K562 (cell line): ENCODE data around the gene SFXN3. TPM values are rescaled to one million over a fixed set of nuclear protein-coding genes. Genes with fewer than 3 reads are reported as not detected.

Source experiments
- BCOR ChIP-seq: fragments of 450-650 bp; IDR thresholded peaks from 2 replicates; pipeline ENCODE4 v1.6.1; 2016
- E2F8 ChIP-seq: fragments of 450-650 bp; IDR thresholded peaks from 2 replicates; pipeline ENCODE4 v1.7.1; 2018; ENCODE audit warnings: mild to moderate bottlenecking, low read depth; ENCODE audit not compliant: partially characterized antibody
- EHMT2 ChIP-seq: fragments of 450-650 bp; IDR thresholded peaks from 2 replicates; pipeline ENCODE4 v1.6.1; 2018; ENCODE audit warnings: antibody characterized with exemption
- ETV5 ChIP-seq: sonication (generic); formaldehyde crosslinking; IDR thresholded peaks from 2 replicates; pipeline ENCODE4 v1.4.0; 2020; ENCODE audit warnings: low read depth, mild to moderate bottlenecking, missing genetic modification reagents
- KDM2B ChIP-seq: fragments of 250-450 bp; sonication (Bioruptor Pico); IDR thresholded peaks from 2 replicates; pipeline ENCODE4 v1.8.0; 2021; ENCODE audit warnings: mild to moderate bottlenecking, moderate library complexity
- MECOM ChIP-seq: fragments of 250-450 bp; sonication (Bioruptor Pico); IDR thresholded peaks from 2 replicates; pipeline ENCODE4 v1.8.0; 2022; ENCODE audit warnings: inconsistent platforms
- MYBL2 ChIP-seq, 2 experiments: fragments of 450-650 bp in 1 of 2; sonication (generic) in 1 of 2; formaldehyde crosslinking in 1 of 2; IDR thresholded peaks; 2 replicates each; pipeline versions ENCODE4 v1.6.1 to v1.8.1; 2017 to 2022; ENCODE audit warnings: borderline replicate concordance in 1 of 2, inconsistent platforms in 1 of 2, low read depth in 1 of 2, mild to moderate bottlenecking in 1 of 2, missing genetic modification reagents in 1 of 2, moderate library complexity in 1 of 2
- NFYB ChIP-seq: IDR thresholded peaks from 2 replicates; pipeline ENCODE4 v1.6.1; 2011; ENCODE audit warnings: mild to moderate bottlenecking, moderate library complexity; ENCODE audit not compliant: insufficient read length; ENCODE audit errors: extremely low read depth
- SLC30A9 ChIP-seq: fragments of 250-450 bp; sonication (Bioruptor Pico); IDR thresholded peaks from 2 replicates; pipeline ENCODE4 v1.8.0; 2022; ENCODE audit warnings: mild to moderate bottlenecking, moderate library complexity
- SP1 ChIP-seq: sonication (generic); formaldehyde crosslinking; IDR thresholded peaks from 2 replicates; pipeline ENCODE4 v1.8.1; 2022; ENCODE audit warnings: mild to moderate bottlenecking, missing genetic modification reagents
- SREBF1 ChIP-seq: fragments of 150-350 bp; IDR thresholded peaks from 2 replicates; pipeline ENCODE4 v1.6.1; 2014; ENCODE audit warnings: antibody characterized with exemption, low read depth, low read length, borderline replicate concordance
- STAT5B ChIP-seq: fragments of 250-450 bp; sonication (Bioruptor Pico); IDR thresholded peaks from 2 replicates; pipeline ENCODE4 v1.8.0; 2021; ENCODE audit warnings: mild to moderate bottlenecking, inconsistent platforms
- ZMIZ1 ChIP-seq, 2 experiments: fragments of 150-350 bp in 1 of 2; IDR thresholded peaks; 2 replicates each; pipeline ENCODE4 v1.6.1; 2012 to 2016; ENCODE audit warnings: low read depth in 2 of 2, low read length in 2 of 2, mild to moderate bottlenecking in 1 of 2, moderate library complexity in 1 of 2
- ZSCAN32 ChIP-seq: fragments of 450-650 bp; formaldehyde crosslinking; IDR thresholded peaks from 2 replicates; pipeline ENCODE4 v1.4.0; 2020; ENCODE audit warnings: mild to moderate bottlenecking, moderate library complexity
- polyA plus RNA-seq, 8 experiments: library from polyadenylated mRNA; depleted of rRNA in 4 of 8; stranded (reverse) in 5 of 8; unstranded in 3 of 8; fragments of >200 nt; fragmentation: Nextera tagmentation in 2 of 8; fragmentation: Illumina TruSeq in 1 of 8; extraction: Ambion mirVana in 2 of 8; extraction: Trizol in 1 of 8; gene quantifications; 2 replicates each; pipeline versions ENCODE4 v1.2.1 to v1.2.3, GENCODE V29; 2011 to 2014; ENCODE audit warnings: inconsistent platforms in 1 of 8, missing spikeins in 1 of 8
- total RNA-seq, 7 experiments: library from RNA; depleted of rRNA in 6 of 7; stranded (reverse); fragments of >200 nt in 6 of 7; fragmentation: Illumina TruSeq in 2 of 7; extraction: Trizol in 2 of 7; gene quantifications; 2 replicates each; pipeline versions ENCODE4 v1.2.1 to v1.2.3, GENCODE V29; 2011 to 2021; ENCODE audit warnings: low replicate concordance in 1 of 7
- TF ChIP-seq, protein P1 (sequence below): fragments of 450-650 bp; IDR thresholded peaks from 2 replicates; pipeline ENCODE4 v1.6.1; 2017; ENCODE audit warnings: antibody characterized with exemption
- TF ChIP-seq, protein P2 (sequence below): sonication (generic); formaldehyde crosslinking; IDR thresholded peaks from 2 replicates; pipeline ENCODE4 v1.4.0; 2020; ENCODE audit warnings: mild to moderate bottlenecking, missing genetic modification reagents

The SFXN3 gene
- total and polyA plus RNA-seq, 9 of the 15 experiments (the other 6 are each of a cell fraction or from before 2014, with no cell fraction given), result 0.24 to 4.6 (median 0.86) TPM

- TF ChIP-seq E2F8, result no peak
- no peak for TF ChIP-seq SREBF1
- no peak for TF ChIP-seq MYBL2 (IDR thresholded peaks at IDR 0.05; ENCODE audit: low read depth)
- TF ChIP-seq MYBL2 (CRISPR knock-in tag; IDR thresholded peaks at IDR 0.05; ENCODE audit: borderline replicate concordance), result no peak
- no peak for TF ChIP-seq ZMIZ1 (IDR thresholded peaks at IDR 0.05; ENCODE audit: low read depth in 2 of 2, low read length in 2 of 2)
- TF ChIP-seq, protein P1, sequence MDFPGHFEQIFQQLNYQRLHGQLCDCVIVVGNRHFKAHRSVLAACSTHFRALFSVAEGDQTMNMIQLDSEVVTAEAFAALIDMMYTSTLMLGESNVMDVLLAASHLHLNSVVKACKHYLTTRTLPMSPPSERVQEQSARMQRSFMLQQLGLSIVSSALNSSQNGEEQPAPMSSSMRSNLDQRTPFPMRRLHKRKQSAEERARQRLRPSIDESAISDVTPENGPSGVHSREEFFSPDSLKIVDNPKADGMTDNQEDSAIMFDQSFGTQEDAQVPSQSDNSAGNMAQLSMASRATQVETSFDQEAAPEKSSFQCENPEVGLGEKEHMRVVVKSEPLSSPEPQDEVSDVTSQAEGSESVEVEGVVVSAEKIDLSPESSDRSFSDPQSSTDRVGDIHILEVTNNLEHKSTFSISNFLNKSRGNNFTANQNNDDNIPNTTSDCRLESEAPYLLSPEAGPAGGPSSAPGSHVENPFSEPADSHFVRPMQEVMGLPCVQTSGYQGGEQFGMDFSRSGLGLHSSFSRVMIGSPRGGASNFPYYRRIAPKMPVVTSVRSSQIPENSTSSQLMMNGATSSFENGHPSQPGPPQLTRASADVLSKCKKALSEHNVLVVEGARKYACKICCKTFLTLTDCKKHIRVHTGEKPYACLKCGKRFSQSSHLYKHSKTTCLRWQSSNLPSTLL, result no peak
- no peak for TF ChIP-seq NFYB
- TF ChIP-seq EHMT2, result no peak
- TF ChIP-seq BCOR, result no peak
- TF ChIP-seq SP1 (CRISPR knock-in tag), result peak; percentile 29; the same call in 1 of the 2 replicates
- TF ChIP-seq ETV5 (CRISPR knock-in tag), result no peak
- no peak for TF ChIP-seq MECOM (CRISPR knock-in tag)
- no peak for TF ChIP-seq SLC30A9 (CRISPR knock-in tag)
- peak; percentile 26; the same call in 1 of the 2 replicates for TF ChIP-seq ZSCAN32 (CRISPR knock-in tag)
- TF ChIP-seq, protein P2, sequence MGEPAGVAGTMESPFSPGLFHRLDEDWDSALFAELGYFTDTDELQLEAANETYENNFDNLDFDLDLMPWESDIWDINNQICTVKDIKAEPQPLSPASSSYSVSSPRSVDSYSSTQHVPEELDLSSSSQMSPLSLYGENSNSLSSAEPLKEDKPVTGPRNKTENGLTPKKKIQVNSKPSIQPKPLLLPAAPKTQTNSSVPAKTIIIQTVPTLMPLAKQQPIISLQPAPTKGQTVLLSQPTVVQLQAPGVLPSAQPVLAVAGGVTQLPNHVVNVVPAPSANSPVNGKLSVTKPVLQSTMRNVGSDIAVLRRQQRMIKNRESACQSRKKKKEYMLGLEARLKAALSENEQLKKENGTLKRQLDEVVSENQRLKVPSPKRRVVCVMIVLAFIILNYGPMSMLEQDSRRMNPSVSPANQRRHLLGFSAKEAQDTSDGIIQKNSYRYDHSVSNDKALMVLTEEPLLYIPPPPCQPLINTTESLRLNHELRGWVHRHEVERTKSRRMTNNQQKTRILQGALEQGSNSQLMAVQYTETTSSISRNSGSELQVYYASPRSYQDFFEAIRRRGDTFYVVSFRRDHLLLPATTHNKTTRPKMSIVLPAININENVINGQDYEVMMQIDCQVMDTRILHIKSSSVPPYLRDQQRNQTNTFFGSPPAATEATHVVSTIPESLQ (CRISPR knock-in tag), result no peak
- no peak for TF ChIP-seq STAT5B
- TF ChIP-seq KDM2B (CRISPR knock-in tag), result no peak
These were observed 31.9 kb upstream of the SFXN3 start (continued) for GRCh38 chr10:100998991-100999741.
